GM21447 (cell line): ENCODE data around the gene TIPARP.
A peak's percentile ranks its signal among the peaks of the same experiment; 100 is the strongest.
"Not testable (repeated sequence)": the region's sequence is repeated elsewhere in the genome, so short reads cannot be mapped to it uniquely, and the experiment has no call there.

Source experiments
- ATAC-seq: cut with Tn5 transposase; IDR thresholded peaks from one replicate; pipeline ENCODE4 v1.9.1; 2021; ENCODE audit not compliant: unreplicated experiment

The TIPARP gene

DNA sequence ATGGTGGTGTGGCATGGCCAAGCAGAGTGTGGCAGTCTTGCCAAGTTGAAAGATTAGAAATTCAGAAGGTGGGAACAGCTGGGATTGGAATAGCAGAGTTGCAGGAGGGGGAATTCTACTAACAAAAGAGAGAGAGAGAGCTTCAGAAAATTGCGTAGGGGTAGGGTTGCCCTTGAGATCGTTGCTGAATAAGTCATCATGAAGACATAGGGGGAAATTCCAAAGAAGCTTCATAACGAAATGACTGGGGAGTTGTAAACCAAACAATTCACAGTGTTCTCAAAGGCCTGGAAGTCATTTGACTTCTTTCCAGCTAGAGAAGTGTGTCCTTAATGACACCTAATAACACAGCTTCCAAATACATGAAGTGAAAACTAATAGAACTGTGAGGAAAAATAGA, 26.3 kb upstream of the TIPARP start:
- no peak for ATAC-seq

DNA sequence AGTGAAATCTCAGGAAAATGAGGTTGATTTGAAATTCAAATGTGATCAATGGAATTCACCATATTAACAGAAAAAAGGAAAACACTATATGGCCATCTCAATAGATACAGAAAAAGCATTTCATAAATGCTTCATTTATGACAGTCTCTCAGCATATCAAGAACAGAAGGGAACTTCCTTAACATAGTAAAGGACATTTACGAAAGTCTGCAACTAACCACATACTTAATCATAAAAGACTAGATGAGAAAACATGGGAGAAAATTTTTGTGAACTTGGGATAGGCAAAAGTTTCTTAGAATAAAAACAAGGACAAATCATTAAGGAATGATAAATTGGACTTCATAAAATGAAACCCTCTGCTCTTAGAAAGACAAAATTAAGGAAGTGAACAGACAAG, 24.7 kb upstream of the TIPARP start:
- ATAC-seq = no peak

DNA sequence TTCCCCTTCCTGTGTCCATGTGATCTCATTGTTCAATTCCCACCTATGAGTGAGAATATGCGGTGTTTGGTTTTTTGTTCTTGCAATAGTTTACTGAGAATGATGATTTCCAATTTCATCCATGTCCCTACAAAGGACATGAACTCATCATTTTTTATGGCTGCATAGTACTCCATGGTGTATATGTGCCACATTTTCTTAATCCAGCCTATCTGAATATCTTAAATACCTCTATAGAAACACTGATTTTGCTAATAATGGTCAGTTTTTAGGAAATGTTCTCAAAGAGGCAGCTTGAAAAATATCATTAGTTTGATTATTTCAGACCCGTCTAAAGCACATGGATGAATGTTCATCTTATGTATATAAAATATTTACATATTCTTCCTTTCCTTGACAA, 21.7 kb upstream of the TIPARP start:
- not testable (repeated sequence) for ATAC-seq

DNA sequence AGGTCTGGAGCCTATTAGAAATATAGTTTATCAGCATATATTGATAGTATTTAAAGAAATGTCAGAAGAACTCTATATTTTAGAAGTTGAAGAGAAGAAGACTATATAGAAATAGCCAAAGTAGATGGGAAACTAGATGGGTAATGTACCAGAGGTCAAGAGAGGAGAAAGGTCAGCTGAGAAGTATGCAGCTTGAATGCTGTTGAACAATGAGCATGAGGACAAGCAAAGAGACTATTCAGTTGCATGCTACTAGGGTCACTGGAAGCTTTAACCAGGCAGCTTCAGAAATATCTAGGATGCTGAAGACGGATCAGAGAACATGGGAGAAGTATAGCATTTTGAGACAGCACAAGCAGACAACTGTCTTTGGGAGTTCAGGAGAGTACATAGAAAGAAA, 19.6 kb upstream of the TIPARP start:
- no peak for ATAC-seq

DNA sequence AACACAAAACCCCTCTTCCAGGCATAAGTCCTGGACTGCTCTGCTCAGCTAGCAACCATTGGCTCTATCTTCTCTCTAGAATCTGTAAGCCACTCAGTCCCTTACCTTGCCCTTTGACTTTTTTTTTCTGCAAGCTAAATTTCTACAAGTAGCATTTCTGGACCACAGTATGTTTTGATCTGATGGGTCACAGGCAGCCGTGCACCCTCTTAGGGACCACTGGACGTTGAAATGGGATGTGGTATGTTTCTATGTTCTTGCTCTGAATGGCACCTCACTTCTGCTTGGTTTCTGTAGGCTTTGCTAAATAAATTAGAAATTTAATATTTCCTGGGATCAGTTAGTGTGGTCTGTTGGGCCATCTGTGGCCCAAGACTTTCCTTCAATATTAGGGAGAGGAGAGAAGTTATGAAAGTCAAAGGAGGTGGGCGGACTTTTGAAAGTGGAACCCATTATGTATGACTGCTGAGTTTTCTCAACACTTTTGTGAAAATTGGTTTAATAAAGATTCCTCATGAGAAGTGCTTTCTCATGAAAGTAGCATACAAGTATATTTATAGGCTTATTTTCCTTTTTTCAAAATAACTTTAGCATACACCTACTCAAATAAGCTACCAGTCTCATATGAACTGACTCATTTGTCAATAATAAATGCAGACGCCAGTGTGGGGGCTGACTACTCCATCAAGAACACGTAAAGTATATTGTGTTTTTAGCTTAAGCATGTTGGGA, 18.4 kb upstream of the TIPARP start:
- no peak for ATAC-seq

DNA sequence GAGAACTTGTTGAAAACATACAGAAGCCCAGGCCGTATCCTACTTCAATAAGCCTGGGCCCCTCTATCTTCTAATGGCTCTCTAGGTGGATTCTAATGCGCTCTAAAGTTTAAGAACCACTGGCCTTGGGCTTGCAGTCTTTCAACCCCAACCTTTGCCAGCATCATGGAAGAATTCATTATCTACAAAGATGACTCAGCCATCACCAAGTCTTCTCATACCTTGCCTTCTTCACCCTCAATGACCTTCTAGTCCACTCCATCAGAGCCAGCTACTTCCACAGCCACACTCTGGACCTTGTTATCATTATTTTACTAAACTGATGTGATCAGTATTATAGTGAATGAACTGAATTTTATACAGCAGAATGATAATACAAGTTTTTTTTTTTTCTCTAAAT, 16.9 kb upstream of the TIPARP start:
- ATAC-seq = no peak

DNA sequence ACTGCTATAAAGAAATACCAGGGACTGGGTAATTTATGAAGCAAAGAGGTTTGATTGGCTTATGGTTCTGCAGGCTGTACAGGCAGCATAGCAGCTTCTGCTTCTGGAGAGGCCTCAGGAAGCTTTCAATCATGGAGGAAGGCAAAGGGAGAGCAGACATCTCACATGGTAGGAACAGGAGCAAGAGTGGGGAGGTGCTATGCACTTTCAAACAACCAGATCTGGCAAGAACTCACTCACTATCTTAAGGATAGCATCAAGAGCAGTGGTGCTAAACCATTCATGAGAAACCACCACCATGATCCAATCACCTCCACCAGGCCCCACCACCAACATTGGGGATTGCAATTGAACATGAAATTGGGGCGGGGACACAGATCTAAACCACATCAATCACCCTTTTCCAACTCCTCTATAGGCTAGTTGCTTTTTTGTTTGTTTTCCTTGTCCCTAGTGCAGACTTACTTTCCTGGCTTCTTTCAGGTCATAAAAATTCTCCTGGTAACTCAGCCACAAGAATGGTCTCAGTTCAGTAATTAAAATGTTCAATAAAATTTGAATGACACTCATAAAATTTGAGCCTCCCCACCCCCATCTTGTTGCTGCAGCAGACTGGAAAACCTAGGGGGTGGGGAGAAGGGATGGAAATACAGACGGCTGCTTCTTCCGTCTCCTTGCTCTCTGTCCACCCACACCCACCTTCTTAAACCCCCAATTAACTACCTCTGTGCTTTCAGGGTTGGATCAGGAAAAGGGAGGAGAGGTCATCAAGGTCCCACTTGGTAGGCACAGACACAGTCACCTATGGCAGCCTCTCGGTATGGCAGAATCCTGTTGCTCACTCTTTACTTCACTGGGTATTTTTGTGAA, 16.3 kb upstream of the TIPARP start:
- no peak for ATAC-seq

DNA sequence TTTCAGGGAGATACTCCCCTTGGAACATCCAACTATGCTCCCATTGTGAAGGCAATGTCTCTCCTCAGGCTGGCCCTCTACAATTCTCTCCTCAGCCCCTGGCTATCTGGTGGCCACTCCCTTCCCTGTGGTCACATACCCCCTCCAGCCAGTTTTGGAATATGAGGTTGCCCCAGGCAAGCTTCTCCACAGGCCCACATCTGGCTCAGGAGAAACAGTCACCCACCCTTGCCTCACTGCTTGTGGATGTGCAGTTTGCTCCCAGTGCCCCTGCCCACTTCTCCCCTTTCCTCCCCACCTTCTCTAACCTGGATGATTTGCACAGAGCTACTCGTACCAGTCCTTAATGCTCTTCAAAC, 15.7 kb upstream of the TIPARP start:
- no peak for ATAC-seq

DNA sequence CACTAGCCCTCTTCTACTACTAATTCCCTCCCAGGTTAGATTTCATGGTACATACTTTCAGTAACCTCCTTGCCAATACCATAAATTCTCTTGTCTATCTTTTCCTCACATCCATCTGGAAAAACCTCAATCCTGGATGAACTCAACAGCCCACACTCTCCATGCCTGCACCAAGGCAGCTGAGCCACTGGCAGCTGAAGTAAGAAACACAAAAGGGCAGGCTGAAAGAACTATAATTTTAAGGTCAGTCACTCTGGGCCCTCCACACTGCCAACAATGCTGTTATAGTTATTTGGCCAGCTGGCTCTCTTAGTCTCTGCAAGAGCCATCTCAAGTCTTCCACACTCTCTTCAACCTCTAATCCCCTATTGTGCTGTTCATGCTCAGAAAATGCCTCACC, 15.1 kb upstream of the TIPARP start:
- ATAC-seq = no peak

DNA sequence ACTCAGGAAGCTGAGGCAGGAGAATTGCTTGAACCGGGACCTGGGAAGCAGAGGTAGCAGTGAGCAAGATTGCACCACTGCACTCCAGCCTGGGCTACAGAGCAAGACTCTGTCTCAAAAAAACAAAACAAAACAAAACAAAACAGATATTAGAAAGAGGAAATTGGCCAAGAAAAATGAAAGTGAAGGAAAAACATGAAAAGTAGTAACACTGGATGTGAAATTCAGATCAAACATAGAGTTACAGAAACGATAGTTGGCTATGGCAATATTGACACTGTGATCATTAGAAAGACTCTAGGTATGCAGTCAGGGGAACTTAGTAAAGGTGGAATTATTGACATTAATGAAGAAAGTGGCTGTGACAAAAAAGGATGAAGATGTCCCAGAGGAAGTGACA, 13.2 kb upstream of the TIPARP start:
- no peak for ATAC-seq

DNA sequence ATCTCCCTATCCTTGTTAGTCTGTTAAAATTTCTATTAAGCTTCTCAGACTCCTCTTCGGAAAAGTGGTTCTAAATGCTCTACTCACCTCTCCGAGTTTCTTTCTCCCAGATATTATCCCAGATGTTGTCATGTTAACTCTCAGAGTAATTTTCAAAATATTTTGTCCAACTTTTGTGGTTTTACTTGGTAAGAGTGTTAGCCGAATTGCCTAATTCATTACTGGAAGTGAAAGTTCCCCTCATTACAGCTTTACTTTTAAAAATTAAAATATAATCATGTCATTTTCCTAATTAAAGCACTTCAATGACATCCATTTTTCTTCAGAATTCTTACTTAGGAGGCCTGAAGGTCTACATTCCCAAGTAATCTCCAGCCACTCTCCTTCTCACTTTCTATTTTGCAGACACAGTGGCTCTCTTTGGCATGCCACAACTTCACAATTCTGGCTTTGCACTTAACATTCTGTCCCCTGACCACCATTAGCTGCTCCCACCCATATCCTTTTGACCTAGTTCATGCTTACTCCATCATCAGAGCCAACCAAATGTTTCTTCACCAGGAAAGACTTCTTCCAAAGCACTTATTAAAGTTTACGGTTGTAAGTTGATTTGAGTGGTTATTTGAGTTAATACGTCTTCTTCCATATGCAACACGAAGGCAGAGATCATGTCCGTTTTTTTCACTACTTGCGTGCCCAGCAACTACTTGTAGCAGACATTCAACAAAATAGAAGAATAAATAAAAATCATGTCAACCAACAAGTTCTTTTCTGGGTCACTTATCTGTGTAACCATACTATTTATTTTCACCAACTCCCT, 10.2 kb upstream of the TIPARP start:
- no peak for ATAC-seq

DNA sequence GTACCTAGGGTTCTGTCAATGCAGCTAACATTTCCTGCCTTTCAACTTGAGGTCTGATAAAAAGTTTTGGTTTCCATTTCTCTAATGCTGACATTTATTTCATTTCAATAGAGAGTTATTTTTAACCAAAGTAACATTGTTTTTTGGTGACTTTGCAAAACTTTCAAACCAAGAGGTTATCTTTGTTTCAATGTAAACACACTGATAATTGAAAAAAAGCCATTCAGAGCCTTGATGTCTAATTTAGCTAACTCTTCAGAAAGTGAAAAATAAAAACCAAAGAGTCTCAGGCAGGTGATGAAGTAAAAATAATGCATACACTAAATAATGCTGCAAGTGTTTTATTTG, 9.6 kb upstream of the TIPARP start:
- peak; percentile 78 for ATAC-seq

DNA sequence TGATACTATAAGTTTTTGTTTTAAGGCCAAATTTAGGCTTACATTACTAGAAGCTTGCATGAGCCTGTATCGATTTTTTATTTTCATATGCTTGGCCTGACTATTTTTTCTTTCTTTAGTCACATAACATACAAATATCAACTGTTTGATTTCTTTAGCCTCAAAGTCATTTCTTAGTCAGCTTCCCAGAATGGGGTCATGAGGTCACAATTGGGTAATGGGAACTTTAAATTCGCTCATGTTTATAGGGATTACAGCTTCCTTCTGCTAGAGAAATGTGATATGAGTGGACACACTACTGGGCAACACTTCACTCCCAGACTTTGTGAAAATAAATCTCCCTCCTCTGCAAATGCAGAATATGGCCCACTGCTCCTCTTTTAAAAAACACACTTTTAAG, 9.1 kb upstream of the TIPARP start:
- ATAC-seq = peak; percentile 1

DNA sequence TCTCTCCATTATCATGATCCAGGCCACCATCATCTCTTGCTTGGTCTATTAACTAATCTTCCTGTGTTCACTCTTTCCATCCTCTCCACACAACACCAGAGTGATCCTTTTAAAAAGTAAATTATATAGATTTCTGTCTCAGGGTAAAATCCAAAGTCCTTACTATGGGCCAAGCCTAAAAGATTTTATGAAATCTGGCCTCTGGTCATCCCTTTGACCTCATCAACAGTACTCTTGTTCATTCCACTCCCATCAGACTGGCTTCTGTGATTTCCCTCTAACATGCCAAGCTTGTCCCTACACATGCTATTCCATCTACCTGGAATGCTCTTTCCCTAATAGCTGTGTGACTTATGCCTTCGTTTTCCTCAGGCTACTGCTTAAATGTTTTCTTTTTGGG, 8.3 kb upstream of the TIPARP start:
- ATAC-seq = no peak

DNA sequence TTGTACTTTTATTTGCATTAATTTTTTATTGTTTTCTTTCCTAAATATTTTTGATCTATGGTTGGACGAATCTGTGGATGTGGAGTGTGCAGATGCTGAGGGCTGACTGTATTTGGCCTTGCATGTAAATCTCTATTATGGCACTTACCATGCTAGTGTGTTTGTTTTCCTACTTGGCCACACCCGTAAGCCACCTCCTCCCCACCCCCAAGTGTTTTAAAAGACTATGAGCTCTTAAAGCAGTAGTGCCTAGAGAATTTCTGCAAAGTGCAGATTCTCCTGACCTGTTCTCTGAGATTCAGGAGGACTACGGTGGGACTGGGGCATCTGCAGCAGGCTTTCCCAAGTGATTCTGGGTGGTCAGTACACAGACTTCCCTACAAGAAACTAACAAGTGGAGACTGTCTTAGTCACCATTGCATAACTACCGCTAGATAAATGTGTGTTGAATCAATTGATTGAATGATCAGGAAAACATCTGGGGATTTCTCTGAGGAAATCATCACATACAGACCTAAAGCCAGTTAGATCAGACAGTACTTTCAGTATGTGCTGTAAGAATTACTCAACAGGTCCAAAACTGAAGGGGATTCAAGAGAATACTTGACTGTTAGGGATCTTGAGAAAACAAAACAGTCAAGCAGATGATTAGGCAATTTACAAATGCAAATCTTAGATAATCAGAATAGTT, 6.2 kb upstream of the TIPARP start:
- no peak for ATAC-seq

DNA sequence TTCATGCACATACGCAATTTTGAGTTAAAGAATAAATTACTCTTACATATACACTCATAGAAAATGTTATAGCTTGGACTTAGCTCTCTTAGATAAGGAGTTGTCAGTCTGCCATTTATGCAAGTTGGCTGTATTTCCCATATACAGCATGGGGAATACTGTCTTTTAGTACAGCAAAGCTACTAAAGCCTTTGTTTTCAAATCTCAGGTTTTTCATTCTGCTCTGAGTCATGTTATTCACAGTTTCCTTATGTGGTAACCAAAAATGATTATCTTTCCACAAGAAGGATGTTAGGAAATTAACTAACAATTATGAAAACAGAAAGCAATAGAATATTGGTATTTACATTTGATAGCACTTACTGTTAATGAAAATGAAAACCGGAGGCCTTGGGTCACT, 4.3 kb upstream of the TIPARP start:
- no peak for ATAC-seq

DNA sequence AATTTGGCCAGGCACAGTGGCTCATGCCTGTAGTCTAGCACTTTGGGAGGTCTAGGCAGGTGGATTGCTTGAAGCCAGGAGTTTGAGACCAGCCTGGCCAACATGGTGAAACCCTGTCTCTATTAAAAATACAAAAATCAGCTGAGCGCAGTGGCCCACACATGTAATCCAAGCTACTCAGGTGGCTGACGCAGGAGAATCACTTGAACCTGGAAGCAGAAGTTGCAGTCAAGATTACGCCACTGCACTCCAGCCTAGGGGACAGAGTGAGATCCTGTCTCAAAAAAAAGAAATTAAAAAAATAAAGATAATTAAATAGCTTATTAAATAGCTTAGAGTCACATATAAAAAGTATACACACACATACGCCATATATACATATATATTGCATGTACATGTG, 3.7 kb upstream of the TIPARP start:
- ATAC-seq = no peak

DNA sequence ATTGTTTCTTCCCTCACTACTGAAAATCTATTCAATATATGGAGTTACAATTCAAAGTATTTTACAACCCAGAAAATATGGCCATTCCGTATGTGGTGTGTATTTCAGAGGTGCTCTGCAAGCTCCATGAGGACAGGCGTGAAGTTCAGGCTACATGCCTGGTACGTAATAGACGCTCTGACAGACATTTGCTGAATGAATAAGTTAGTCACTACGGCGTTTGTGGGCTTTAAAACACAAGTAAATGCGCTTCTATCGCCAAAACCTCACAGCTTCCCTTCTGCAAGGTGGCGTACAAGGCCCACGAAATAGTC, 701 bp upstream of the TIPARP start:
- no peak for ATAC-seq

DNA sequence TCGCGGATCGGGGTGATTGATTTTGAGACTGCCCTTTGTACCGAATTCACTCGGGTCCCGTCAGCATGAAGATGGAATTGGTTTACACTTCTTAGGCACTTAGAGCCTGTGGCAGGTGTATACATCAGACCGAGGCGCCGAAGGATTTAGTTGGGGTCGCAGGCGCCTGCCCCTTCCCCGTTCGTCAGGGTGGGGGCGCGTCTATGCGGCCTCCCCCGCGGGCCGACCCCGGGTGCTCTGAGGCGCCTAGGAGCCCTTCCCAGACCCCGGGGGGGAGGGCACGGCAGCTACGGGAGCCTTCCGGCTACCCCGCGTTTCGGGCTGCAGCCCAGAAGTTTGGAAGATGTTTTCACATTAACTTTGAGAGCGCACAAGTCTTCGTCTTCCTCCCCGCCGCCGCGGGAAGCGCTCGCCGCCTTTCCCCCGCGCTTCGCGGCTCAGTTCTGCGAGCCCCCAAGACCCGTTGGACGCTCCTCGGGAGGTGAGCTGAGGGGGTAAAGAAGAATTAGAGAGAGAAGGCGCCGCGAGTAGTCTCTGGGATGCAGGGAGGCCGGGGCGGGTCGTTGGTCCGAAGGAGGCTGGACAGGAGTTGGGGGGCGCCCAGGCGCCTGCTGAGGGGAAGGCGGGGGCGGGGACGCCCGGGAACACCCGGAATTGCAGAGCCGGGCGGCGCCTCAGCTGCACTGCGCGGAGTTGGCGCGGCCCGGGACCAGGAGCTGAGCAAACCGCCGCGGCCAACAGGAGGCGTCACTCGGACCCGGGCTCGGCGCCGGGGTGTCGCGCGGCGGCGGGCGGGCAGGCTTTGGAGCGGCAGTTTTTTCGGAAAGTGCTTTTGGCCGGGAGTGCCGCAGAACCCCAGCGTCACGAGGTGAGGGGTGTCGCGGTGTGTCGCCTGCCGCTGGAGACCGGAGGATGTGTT, 780 bp downstream of the TIPARP start:
- no peak for ATAC-seq
